ENCODE results near the gene ZDHHC20. TPM values are rescaled to one million over a fixed set of nuclear protein-coding genes. Genes with fewer than 3 reads are reported as not detected.

Gene ZDHHC20
- polyA plus RNA-seq, 4 donors, result 76.7 to 95.0 (median 89.3) TPM

- no peak for DNase-seq (ENCODE audit: low read depth in 4 of 4, low spot score in 3 of 4)
These were observed 130.1 kb downstream of the ZDHHC20 start for GRCh38 chr13:21328836-21329477.

GRCh38 chr13:21328201-21328600 lies 130.9 kb downstream of the ZDHHC20 start:
- DNase-seq (ENCODE audit: low read depth in 4 of 4, low spot score in 3 of 4), result no peak

DNA sequence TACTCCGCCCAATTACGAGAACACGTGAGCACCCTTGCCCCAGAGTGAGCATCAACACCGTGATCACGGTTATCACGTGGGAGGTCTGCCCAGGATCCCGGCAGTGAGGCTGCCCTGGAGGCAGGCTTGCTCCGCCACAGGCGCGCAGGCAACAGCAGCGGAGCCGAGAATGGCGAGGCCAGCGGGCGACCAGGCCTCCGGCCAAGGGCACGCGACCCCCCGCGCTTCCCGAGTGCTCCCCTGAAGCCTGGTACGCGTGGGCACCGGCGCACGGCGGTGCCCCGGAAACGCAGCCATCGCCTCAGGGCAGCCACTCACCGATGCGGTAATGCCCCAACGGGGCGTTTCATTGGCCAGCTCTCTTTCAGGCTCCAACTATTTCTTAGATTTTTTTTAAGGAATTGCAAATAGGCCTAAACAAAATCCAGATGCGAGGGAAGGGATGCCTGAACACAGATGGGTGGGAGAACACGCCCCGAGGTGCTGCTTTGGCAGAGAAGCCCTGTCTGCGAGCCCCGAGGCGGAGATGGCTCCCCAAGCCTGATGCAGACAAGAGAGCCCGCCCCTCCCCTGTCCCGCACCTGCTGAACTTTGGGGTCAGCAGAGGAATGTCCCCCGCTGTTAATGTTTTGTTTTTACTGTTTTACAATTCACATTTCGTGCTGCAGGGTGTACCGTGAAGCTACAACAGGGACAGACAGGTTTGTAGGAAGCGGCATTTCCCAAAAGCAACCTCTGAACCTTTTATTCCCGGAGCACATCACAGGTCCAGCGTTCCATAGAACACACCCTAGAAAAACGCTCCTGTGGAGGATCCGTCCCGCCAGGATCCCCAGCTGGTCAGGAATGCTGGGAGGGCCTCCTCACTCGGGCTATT lies 132.7 kb downstream of the ZDHHC20 start:
- peak in 2 of 4 donors; percentile 35 to 49 for DNase-seq (ENCODE audit: low read depth in 4 of 4, low spot score in 3 of 4)

GRCh38 chr13:21324803-21325202 lies 134.3 kb downstream of the ZDHHC20 start:
- no peak for DNase-seq (ENCODE audit: low read depth in 4 of 4, low spot score in 3 of 4)

- DNase-seq (ENCODE audit: low read depth in 4 of 4, low spot score in 3 of 4), result no peak
These were observed 136.1 kb downstream of the ZDHHC20 start for GRCh38 chr13:21322988-21323387.

Other genes with a start within 250 kb of the ZDHHC20 start
- gene MICU2, start 144.9 kb upstream of the ZDHHC20 start, polyA plus RNA-seq (ENCODE audit: insufficient read length in 4 of 4), result 100 to 1,000 TPM in 3 of 4 donors, 10 to 100 TPM in 1; 97.4 to 121 (median 115) TPM
- 10 to 100 TPM; 15.5 to 22.5 (median 19.1) TPM for gene FGF9, start 211.8 kb upstream of the ZDHHC20 start, polyA plus RNA-seq (ENCODE audit: insufficient read length in 4 of 4)